Hippocampal formation (tissue), 2 donors: Measurements from ENCODE around the gene SLC22A23.
A peak's percentile ranks its signal among the peaks of the same experiment; 100 is the strongest.

ENCODE experiments used
- DNase-seq, 2 donors: peaks; one replicate each; lab custom pipeline; 2025; lab: John Stamatoyannopoulos, UW

Gene SLC22A23

GRCh38 chr6:3473773-3474172 lies 16.9 kb upstream of the SLC22A23 start:
- no peak for DNase-seq

DNA sequence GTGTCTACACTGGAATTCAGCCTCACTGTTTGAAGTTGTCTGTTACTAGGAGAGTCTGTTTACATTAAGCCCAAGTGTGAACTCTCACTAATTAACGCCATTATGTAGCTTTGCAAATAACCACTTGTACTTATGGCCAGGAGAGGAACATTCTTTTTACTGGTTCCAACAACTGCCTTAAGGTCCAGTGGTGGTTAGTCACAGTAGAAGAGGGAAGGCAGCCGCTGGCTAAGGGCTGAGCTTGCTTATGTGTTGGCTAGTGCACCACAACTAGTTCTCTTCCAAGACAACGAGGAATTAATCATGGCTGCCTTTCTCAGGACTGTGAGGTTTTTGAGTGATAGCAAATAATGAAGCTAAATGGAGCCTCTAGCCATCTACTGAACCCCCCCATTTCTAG lies 14.9 kb upstream of the SLC22A23 start:
- DNase-seq = no peak

- DNase-seq = no peak
Measured at GRCh38 chr6:3471286-3471685, 14.4 kb upstream of the SLC22A23 start.

DNA sequence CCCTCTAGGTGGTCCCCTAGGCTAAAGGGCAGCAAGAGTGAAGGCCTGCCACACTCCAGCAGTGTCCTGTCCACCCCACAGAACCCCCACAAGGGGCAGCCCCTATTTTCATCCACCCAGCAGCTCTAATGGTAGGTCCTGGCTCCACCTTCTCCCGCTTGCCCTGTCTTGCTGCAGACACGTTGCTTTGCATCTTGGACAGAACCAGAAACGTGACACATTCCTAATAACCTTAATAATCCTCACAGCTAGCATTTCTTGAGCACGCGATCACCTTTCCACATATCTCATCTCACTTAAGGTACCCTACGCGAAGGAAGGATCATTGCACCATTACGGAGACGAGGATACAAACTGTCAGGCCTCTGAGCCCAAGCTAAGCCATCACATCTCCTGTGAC lies 11.7 kb upstream of the SLC22A23 start:
- no peak for DNase-seq

GRCh38 chr6:3467996-3468395 lies 11.1 kb upstream of the SLC22A23 start:
- no peak for DNase-seq

- no peak for DNase-seq
Measured at GRCh38 chr6:3466488-3467219, 9.8 kb upstream of the SLC22A23 start.

- no peak for DNase-seq
Measured at GRCh38 chr6:3460253-3460652, 3.4 kb upstream of the SLC22A23 start.

DNA sequence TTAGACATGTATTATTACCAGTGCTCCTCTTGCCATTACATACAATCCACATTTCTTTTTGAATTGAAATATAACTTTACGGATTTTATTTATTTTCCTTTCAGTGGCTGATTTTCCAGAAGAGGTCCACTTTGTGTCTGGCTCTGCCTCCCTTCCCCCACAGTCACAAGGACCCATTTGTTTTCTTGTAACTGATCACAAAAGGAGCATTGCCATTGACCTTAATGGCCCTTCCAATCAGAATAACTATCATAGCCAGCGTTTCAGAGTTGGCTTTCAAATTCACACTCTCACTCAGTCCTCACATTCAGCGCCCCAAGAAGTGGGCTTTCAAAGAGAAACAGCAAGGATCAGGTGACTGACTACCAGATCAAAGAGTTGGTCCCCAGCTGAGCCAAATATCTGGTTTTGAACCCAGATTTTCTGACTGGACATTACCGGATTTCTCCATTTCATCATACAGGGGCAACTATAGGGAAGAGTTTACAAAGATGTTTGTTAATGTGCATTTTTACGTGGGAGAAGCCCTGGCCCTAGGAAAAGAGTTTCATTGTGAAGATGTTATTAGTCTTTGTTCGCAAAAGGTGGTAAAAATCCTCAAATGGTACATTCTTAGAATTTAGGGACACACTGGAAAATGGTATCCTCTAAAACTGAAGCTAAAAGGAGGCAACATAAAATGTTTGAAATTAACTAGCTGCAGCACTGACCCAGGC lies 2.0 kb upstream of the SLC22A23 start:
- DNase-seq = peak; percentile 35 to 59

- DNase-seq = peak; percentile 59 to 66
Measured at GRCh38 chr6:3457710-3458602, 1.1 kb upstream of the SLC22A23 start.

DNA sequence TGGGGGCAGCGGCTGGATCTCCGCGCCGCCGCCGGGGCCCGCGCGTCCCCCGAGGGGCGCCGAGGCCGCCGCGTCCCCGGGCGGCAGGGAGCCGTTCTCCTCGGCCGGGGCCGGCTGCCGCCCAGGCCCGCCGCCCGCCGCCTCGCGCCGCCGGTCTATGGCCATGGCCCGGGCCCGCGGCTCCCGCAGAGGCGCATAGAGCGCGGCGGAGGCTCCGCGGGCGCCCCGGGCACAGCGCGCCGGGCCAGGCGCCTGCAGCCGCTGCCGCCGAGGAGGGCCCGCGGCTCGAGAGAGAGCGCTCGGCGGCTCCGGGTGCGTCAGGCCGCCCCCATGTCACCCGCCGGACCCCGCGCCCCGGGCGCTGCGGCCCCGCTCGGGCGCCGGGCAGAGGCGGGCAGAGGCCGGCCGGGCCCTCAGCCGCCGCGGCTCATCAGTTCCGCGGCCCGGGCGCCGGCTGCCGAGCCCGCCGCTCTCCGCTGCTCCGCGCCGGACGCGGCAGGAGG lies 404 bp downstream of the SLC22A23 start:
- DNase-seq = no peak

- DNase-seq = peak in 1 of 2 donors; percentile 41
Measured at GRCh38 chr6:3455569-3456394, 1.1 kb downstream of the SLC22A23 start.

- DNase-seq = peak in 1 of 2 donors; percentile 28
Measured at GRCh38 chr6:3455147-3455568, 1.7 kb downstream of the SLC22A23 start.

GRCh38 chr6:3454273-3455010 lies 2.4 kb downstream of the SLC22A23 start:
- DNase-seq = no peak

GRCh38 chr6:3453413-3454272 lies 3.2 kb downstream of the SLC22A23 start:
- no peak for DNase-seq

- DNase-seq = no peak
Measured at GRCh38 chr6:3451498-3451897, 5.4 kb downstream of the SLC22A23 start.

GRCh38 chr6:3450888-3451287 lies 6.0 kb downstream of the SLC22A23 start:
- DNase-seq = no peak

DNA sequence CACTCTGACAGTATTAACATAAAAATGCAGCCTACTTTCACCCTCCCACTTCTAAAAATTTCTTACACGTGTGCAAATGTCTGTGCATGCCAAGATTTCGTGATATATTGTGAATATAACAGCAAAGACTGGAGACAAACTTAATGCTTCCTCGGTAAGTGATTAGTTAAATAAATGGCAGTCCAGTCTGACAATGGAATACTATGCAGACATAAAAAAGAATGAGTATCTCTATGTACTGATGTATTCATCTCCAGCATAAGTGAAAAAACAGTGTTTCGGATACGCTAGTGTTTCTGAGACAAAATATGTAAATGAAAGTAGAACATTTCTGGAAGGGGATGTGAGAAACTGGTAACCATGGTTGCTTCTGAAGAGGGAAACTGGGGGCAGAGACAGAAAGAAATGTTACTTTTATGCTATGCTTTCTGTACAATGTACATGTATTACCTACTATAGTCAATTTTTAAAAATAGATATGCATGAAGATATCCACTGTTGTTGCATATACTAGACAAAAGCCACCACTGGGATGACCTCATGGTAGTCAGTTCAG lies 7.0 kb downstream of the SLC22A23 start:
- no peak for DNase-seq

DNA sequence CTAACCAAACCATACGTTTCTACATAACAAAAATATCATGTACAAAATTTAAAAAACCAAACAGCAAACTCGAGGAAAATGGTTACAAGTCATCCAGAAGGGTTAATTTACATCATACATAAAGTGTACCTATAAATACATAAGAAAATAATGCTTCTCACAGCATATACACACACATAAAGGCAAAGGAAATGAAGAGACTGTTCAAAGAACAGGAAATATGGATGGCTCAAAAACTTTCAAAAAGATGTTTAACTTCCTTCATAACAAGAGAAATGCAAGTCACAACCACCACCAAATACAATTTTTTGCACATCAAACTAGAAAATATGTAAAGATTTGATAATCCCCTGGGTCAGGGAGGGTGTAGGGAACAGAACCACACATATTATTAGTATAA lies 7.5 kb downstream of the SLC22A23 start:
- no peak for DNase-seq

DNA sequence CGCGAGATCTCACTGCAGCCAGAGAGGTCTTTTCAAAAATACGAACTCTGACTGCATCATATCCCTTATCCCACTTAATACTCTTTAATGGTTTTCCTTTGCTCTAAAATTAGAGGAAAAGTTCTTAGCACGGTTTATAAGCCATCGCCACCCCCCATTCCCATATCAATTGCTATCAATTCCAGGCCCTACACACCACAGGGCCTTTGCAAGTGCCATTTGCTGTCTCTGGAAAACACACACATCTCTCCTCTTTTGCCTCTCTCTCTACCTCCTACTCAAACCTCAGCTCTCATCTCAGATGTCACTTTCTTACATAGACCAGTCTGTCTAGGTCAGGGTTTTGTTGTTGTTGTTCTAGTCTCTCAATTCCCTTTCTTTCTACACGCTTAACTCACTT lies 9.8 kb downstream of the SLC22A23 start:
- DNase-seq = no peak
